ENCODE results near the gene FAM135A.

Gene FAM135A

GRCh38 chr6:70502484-70502883 lies 89.2 kb downstream of the FAM135A start:
- ChIA-PET POLR2A (no interaction called here), CTCF (no interaction called here)
- TF ChIP-seq CTCF (IDR thresholded peaks at IDR 0.05; ENCODE audit: insufficient read depth, low read length, missing control alignments): no peak
- DNase-seq (ENCODE audit: low read depth, low spot score): no peak
- no peak overlapping the region for H3K4me3 ChIP-seq (ENCODE audit: low read depth, low read length)

GRCh38 chr6:70503813-70504465 lies 90.6 kb downstream of the FAM135A start:
- no peak overlapping the region for H3K4me3 ChIP-seq (ENCODE audit: low read depth, low read length)
- POLR2A ChIA-PET: no interaction called here
- no peak for TF ChIP-seq CTCF (IDR thresholded peaks at IDR 0.05; ENCODE audit: insufficient read depth, low read length, missing control alignments)
- CTCF ChIA-PET: no interaction called here
- no peak for DNase-seq (ENCODE audit: low read depth, low spot score)

- H3K4me3 ChIP-seq (ENCODE audit: low read depth, low read length): no peak overlapping the region
- TF ChIP-seq CTCF (IDR thresholded peaks at IDR 0.05; ENCODE audit: insufficient read depth, low read length, missing control alignments): no peak
- ChIA-PET POLR2A (no interaction called here), CTCF (no interaction called here)
- DNase-seq (ENCODE audit: low read depth, low spot score): no peak
These were observed 93.0 kb downstream of the FAM135A start for GRCh38 chr6:70506321-70506720.

- ChIA-PET POLR2A (no interaction called here), CTCF (no interaction called here)
- H3K4me3 ChIP-seq (ENCODE audit: low read depth, low read length): no peak overlapping the region
- DNase-seq (ENCODE audit: low read depth, low spot score): no peak
- no peak for TF ChIP-seq CTCF (IDR thresholded peaks at IDR 0.05; ENCODE audit: insufficient read depth, low read length, missing control alignments)
These were observed 93.9 kb downstream of the FAM135A start for GRCh38 chr6:70507161-70507560.

- no peak for DNase-seq (ENCODE audit: low read depth, low spot score)
- CTCF ChIA-PET: no interaction called here
- POLR2A ChIA-PET: no interaction called here
- no peak for TF ChIP-seq CTCF (IDR thresholded peaks at IDR 0.05; ENCODE audit: insufficient read depth, low read length, missing control alignments)
- no peak overlapping the region for H3K4me3 ChIP-seq (ENCODE audit: low read depth, low read length)
These were observed 95.6 kb downstream of the FAM135A start for GRCh38 chr6:70508953-70509352.

GRCh38 chr6:70510600-70510999 lies 97.3 kb downstream of the FAM135A start:
- no peak for DNase-seq (ENCODE audit: low read depth, low spot score)
- ChIA-PET POLR2A (no interaction called here), CTCF (no interaction called here)
- TF ChIP-seq CTCF (IDR thresholded peaks at IDR 0.05; ENCODE audit: insufficient read depth, low read length, missing control alignments): no peak
- no peak overlapping the region for H3K4me3 ChIP-seq (ENCODE audit: low read depth, low read length)

All from AG04449 (cell line).